ENCODE data around the gene CTNNBL1. TPM values are rescaled to one million over a fixed set of nuclear protein-coding genes. Genes with fewer than 3 reads are reported as not detected.

Gene CTNNBL1
- total RNA-seq, 1 experiment from 2014 or later = 55.4 TPM

- H3K27me3 ChIP-seq (ENCODE audit: insufficient read depth, low read length) = no peaks in the 10 kb centered on the region
- ChIA-PET CTCF (no interaction called here), RAD21 (ENCODE audit: low non-redundant PET in 1 of 2, low total read pairs in 2 of 2, uncharacterized antibody in 2 of 2, unreplicated experiment in 2 of 2) (no interaction called here), POLR2A (no interaction called here)
- peaks cover 0 to 5% of the 10 kb centered on the region in 2 experiments; a peak in 1 of 4 replicates for H3K9me3 ChIP-seq (ENCODE audit: control insufficient read depth in 1 of 2, insufficient read depth in 1 of 2, low read depth in 1 of 2, low read length in 2 of 2)
- no peak overlapping the region for H3K4me2 ChIP-seq (ENCODE audit: low read length)
- intact Hi-C loops (cut with micrococcal nuclease) = no loop called here
- no peaks in the 10 kb centered on the region for H3K4me1 ChIP-seq (ENCODE audit: control insufficient read depth in 1 of 2, insufficient read depth in 2 of 2, low read length in 2 of 2)
- 0 out of 2 replicates have a peak, but pooled peaks cover 8% of the 10 kb centered on the region for H4K20me1 ChIP-seq (ENCODE audit: insufficient read depth)
- H3K9me2 ChIP-seq (ENCODE audit: insufficient read depth) = no peaks in the 10 kb centered on the region
- TF ChIP-seq YY1 (IDR thresholded peaks at IDR 0.05; ENCODE audit: extremely low read depth, insufficient replicate concordance, low read depth, low read length) (no peak), POLR2AphosphoS5 (IDR thresholded peaks at IDR 0.05; ENCODE audit: low read depth, low read length) (no peak), REST (IDR thresholded peaks at IDR 0.05; ENCODE audit: low read depth) (no peak), ZNF274 (IDR thresholded peaks at IDR 0.05; ENCODE audit: low read depth, low read length) (no peak), CBX3 (IDR thresholded peaks at IDR 0.05; ENCODE audit: low read depth) (no peak), CTCF (IDR thresholded peaks at IDR 0.05 in 2 of 3, conservative IDR thresholded peaks at IDR 0.05 in 1 of 3; ENCODE audit: borderline replicate concordance in 1 of 3, insufficient read depth in 1 of 3, low read depth in 2 of 3, low read length in 2 of 3) (no peak), FOSL1 (IDR thresholded peaks at IDR 0.05; ENCODE audit: low read depth) (no peak), CEBPB (IDR thresholded peaks at IDR 0.05; ENCODE audit: low read depth) (no peak), POLR2A (IDR thresholded peaks at IDR 0.05; ENCODE audit: borderline replicate concordance, extremely low read depth, insufficient read depth, insufficient read length) (no peak), ATF3 (IDR thresholded peaks at IDR 0.05) (no peak), EGR1 (IDR thresholded peaks at IDR 0.05; ENCODE audit: low read depth) (no peak), SRF (IDR thresholded peaks at IDR 0.05; ENCODE audit: low read depth) (no peak), EZH2phosphoT487 (IDR thresholded peaks at IDR 0.05; ENCODE audit: borderline replicate concordance) (no peak), JUND (IDR thresholded peaks at IDR 0.05) (no peak), ZFX (IDR thresholded peaks at IDR 0.05) (no peak), TCF7L2 (IDR thresholded peaks at IDR 0.05; ENCODE audit: borderline replicate concordance, extremely low read depth, insufficient read depth, insufficient read length) (no peak), ELF1 (IDR thresholded peaks at IDR 0.05; ENCODE audit: borderline replicate concordance, low read depth) (no peak), EZH2 (IDR thresholded peaks at IDR 0.05) (no peak)
- TF ChIP-seq, protein P1, sequence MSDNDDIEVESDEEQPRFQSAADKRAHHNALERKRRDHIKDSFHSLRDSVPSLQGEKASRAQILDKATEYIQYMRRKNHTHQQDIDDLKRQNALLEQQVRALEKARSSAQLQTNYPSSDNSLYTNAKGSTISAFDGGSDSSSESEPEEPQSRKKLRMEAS (IDR thresholded peaks at IDR 0.05) = no peak
- TF ChIP-seq, protein P2, sequence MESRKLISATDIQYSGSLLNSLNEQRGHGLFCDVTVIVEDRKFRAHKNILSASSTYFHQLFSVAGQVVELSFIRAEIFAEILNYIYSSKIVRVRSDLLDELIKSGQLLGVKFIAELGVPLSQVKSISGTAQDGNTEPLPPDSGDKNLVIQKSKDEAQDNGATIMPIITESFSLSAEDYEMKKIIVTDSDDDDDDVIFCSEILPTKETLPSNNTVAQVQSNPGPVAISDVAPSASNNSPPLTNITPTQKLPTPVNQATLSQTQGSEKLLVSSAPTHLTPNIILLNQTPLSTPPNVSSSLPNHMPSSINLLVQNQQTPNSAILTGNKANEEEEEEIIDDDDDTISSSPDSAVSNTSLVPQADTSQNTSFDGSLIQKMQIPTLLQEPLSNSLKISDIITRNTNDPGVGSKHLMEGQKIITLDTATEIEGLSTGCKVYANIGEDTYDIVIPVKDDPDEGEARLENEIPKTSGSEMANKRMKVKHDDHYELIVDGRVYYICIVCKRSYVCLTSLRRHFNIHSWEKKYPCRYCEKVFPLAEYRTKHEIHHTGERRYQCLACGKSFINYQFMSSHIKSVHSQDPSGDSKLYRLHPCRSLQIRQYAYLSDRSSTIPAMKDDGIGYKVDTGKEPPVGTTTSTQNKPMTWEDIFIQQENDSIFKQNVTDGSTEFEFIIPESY (IDR thresholded peaks at IDR 0.05; ENCODE audit: extremely low read depth, insufficient replicate concordance, low read length) = no peak
- H3K36me3 ChIP-seq (ENCODE audit: control insufficient read depth in 1 of 2, insufficient read depth in 2 of 2, low read length in 2 of 2) = peaks cover 0 to 7% of the 10 kb centered on the region in 2 experiments; a peak in 1 of 4 replicates
- ATAC-seq (no peak), DNase-seq (ENCODE audit: low read depth, low spot score) (no peak)
- H3K4me3 ChIP-seq (replicated peaks in 1 of 2; ENCODE audit: low read depth in 1 of 2, low read length in 2 of 2) = no peak overlapping the region
- no TSS peak for BruUV-seq (replicated peaks)
- H2AFZ ChIP-seq (ENCODE audit: low read depth, low read length, poor library complexity, severe bottlenecking) = no peak overlapping the region
- H3K27ac ChIP-seq (ENCODE audit: low read depth, low read length) = no peak overlapping the region
- H3K79me2 ChIP-seq (ENCODE audit: insufficient read depth, low read length) = peaks cover 90% of the 10 kb centered on the region
- no peak overlapping the region for H3K9ac ChIP-seq (ENCODE audit: low read length)
Measured at GRCh38 chr20:37704955-37705354, 11.1 kb downstream of the CTNNBL1 start.

All from HCT116 (cell line).